8988T (cell line): ENCODE measurements around the gene PLEKHN1.

Source experiments
- DNase-seq: peaks from one replicate; pipeline ENCODE4 v3.0.0; 2011

PLEKHN1 gene, protein sequence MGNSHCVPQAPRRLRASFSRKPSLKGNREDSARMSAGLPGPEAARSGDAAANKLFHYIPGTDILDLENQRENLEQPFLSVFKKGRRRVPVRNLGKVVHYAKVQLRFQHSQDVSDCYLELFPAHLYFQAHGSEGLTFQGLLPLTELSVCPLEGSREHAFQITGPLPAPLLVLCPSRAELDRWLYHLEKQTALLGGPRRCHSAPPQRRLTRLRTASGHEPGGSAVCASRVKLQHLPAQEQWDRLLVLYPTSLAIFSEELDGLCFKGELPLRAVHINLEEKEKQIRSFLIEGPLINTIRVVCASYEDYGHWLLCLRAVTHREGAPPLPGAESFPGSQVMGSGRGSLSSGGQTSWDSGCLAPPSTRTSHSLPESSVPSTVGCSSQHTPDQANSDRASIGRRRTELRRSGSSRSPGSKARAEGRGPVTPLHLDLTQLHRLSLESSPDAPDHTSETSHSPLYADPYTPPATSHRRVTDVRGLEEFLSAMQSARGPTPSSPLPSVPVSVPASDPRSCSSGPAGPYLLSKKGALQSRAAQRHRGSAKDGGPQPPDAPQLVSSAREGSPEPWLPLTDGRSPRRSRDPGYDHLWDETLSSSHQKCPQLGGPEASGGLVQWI

DNA sequence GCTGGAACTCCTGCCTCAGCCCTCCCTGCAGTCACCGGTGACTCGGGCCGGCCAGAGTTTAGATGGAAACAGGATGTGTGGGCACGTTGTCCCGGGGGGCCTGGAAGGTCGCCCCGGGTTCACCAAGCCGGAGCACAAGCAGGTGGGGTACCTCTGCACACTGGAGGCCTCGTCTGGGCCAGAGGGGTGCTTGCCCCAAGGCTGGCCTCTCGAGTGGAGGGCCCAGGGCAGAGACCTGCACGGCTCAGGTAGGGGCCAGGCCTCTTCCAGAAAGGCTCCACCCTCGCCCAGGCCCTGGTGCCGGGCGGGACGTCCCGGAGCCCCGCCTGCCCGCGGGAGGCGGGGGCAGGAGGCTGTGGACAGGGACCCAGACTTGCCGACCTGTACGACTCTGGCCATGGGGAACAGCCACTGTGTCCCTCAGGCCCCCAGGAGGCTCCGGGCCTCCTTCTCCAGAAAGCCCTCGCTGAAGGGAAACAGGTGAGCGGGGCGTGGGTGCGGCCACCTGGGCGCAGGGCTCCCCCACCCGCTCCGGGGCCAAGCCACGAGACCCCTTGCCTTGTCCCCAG, at the start of gene PLEKHN1:
Gene PLEKHN1, plus strand, starts transcription at position 348 of the 569 bp plus-strand sequence. Its CDS starts 50 bp downstream, at position 398.
- DNase-seq: peak; percentile 92

DNA sequence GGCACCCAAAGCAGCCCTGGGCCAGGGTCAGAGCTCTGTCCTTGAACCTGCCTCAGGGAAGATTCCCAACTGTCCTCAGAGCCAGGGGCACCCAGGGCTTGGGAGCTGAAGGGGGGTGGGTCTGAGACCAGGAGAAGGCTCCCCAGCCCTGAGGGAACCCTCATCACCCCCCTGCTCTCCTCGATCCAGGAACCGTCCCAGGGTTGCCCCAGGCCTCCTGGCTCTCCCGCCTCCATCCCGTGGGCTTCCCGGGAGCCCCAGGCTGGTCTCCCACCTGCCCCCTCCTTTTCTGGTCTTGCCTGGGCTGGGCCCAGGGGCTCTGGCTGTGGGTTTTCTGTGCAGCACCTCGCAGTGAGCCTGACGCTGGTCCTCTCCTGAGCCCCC, 49.2 kb upstream of the PLEKHN1 start:
- DNase-seq: no peak

DNA sequence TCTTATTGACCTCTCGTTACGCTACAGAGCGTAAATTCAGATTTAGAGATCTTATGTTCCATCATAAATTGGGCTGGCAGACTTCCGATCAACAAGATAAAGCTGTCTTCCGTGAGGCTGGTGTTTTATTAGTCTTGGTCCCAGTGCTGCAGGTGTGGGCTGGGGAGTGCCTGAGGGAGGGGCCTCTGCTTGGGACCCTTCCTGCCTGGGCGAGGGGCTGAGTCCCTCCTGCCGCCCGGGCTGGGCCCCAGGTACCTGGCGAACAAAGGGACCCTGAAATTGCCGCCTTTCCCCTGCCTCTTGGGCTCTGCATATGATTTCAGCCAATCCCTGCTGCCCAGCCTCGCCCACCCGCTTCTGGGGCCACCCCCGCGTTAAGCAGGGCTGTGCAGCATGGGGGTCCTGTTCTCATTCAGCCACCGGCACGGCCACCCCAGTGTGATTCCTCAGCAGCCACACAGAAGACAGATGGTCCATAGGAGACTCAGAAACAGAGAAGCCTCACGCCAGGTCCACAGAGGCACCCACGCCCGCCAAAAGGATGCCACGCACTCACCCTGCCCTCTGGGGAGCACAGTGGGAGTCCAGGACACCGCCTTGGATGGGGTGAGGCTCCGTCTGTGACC, 48.7 kb upstream of the PLEKHN1 start:
- no peak for DNase-seq

DNA sequence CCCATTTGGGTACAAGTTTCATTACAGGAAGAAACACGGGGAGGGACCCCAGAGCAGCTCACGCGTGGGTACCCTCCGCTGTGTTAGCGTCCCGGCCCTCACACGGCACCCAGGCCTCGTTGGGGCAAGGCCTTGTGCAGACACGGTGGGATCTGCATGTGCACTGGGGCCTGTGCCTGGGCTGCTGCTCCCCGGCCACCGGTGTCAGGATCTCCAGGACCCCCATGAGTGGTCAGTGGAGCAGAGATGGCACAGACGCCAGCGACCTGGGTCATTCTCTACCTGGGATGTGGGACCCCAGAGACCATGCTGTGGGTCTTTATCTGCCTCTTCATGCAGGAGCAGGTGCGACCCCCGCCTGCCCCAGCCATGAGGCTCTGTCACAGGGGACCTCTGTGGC, 47.9 kb upstream of the PLEKHN1 start:
- no peak for DNase-seq

DNA sequence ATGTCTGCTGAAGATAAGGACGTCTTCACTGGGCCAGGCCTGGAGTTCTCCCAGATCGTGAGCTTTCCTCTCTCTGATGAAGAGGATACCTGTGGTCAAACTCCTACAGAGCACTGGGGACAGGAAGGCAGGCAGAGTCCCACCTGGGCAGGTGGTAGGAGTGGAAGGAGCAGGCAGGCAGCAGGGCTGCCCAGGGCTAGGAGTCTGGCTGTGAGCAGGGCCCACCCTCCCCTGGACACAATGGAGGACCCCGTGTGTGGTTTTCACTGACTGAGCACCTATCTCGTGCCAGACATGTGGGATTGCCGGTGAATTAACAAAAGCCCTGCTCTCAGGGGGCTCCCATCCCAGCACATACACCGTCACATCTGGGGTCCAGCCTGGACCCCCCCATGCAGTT, 47.4 kb upstream of the PLEKHN1 start:
- DNase-seq: no peak

DNA sequence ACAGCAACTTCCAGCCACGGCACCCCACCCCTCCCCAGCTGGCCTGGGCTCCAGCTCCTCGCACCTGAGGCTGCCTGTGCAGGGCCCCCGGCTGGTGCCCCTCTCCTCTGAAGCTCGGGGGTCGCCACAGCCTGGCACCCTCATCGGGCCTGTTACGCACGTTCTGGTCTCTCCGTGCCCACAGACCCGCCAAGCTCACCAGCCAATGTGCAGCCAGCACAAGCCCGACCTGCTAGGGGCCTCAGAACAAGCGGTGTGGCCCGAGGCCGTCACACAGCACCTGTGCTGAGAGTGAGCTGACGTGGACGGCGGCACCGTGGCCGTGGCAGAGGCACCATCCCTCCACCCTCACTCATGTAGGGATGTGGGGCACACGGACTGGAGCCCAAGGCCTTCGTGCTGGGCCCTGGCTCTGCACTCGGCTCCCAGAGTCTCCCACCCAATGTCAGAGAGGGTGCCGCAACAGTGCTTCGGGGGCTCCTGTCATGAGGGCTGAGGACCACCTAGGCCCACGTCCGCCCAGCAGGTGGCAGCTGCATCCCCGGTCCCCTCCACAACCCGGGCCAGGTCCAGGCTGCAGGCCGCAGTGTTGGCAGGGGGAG, 46.9 kb upstream of the PLEKHN1 start:
- DNase-seq: no peak

DNA sequence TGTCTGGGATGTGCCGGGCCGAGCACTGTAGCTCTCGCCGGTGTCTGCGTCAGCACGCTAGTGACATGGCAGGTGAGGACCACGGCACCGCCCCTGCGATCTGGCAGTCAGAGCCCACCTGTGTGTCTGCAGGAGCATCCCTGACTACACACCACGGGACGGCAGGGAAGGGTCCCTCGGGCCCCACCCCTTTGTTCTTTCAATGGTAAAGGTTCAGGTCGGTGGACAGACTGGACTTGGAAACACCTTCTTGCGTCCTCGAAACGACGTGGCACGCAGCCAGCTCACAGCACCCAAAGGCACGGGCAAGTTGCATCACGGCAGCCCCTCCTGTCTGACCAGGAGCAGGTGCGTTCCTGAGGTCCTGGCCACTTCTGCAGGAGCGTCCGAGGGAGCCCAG, 46.3 kb upstream of the PLEKHN1 start:
- no peak for DNase-seq

DNA sequence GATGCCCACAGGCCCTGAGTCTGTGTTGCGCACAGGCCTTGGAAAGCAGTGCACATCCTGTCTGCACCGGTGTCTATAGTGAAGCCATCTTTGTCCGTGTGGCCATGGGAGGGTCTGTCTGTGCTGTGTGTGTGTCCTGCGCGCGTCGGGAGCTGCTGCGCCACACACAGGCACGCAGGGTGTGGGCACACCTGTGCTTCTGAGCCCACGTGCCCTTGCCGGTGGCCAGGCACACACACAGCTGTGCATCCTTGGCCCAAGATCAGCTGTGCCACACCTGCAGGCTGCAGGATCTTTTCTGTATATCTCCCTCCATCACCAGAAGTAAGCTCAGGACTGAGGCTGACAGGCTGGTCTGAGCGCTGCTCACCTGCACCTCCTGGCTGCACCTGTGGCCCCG, 45.8 kb upstream of the PLEKHN1 start:
- DNase-seq: no peak

DNA sequence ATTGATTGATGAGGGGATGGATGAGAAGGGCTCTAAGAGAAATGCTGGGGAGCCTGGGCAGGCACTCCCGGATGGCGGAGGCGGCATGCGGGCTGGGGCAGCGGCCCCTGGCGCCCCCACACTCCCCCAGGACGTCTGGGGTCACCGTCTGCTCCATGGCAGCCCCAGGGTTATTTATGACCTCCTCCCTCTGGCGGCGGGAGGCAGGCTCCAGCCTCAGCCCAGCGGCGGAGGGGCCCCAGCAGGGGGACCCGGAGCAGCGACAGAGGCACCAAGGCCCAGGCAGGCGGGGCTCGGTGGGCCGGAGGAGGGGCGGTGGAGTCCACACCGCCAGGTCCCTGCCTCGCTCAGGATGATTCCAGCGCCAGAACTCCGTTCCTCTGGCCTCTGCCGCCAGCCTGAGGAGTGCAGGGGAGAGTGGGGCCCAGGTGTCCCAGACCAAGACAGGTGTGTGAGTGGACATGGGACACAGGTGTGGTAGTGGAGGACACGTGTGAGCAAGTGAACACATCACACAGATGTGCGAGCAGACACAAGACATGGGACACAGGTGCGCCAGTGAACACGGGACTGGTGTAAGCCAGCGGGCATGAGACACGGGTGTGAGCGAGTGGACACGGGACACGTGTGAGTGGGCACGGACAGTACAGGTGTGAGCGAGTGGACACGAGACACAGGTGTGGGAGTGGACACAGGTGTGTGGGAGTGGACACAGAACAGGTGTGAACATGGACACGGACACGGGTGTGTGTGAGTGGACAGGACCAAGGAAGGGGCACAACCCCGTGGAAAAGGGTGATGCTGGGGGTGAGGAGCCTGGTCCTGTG, 45.1 kb upstream of the PLEKHN1 start:
- DNase-seq: peak; percentile 95

DNA sequence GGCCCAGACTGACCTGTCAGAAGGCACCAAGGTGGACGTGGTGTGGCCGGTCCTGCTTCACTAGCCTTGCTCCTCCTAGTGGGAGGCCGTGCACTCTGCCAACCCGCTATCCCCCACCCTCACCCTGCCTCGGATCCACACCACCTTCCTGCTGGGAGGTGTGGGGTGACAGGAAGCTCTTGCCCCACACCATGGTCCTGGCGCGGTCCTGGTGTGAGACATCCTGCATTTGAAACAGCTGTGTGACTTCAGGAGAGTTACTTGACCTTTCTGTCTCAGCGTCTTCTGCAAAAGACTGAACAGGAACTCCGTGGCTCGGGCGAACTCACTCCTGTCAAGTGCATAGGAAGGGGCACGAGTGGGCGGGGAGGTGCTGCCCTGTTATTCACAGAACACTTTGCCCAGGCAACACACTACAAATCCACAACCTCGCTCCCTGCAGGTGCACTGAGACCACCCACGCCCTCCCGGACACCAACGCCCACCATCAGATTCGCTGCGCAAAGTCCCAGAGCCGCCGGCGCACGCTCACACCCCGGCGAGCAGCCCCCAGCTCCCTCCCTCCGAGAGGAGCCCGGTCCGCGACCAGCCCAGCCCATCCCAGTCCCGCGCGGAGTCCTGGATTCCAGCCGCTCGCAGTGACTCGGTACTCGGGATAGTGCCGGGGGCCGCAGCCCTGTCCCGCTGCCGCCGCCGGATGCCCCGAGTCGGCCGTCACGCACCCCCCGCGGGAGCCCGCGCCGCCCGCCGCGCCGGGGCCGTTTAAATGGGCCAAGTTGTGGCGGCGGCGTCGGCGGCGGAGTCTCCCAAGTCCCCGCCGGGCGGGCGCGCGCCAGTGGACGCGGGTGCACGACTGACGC, 42.9 kb upstream of the PLEKHN1 start, which contains the start of gene SAMD11:
Gene SAMD11, plus strand, starts transcription at position 793 of the 860 bp plus-strand sequence. CDS start 509 bp downstream, outside the sequence.
- DNase-seq: no peak

DNA sequence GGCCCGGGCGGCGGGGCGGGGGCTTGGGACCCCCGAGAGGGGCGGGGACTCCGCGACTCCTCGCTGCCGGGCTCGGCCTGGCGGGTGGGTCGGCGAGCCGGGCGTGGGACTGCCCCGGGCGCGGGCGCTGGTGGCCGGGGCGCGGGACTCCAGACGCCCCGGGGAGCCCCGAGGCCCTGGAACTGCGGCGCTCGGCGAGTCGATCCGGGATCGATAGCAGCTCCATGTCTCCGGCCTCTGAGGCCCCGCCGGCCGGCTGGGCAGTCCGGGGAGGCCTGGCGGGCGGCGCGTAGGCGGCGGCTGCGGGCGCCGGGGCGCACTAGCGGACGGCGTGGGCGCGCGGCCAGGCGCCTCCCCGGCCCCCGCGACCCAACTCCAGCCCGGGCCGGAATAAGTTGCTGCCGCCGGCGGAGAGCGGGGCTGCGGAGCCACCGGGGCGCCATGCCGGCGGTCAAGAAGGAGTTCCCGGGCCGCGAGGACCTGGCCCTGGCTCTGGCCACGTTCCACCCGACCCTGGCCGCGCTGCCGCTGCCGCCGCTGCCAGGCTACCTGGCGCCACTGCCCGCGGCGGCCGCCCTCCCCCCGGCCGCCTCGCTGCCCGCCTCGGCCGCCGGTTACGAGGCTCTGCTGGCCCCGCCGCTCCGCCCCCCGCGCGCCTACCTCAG, 42.2 kb upstream of the PLEKHN1 start:
- DNase-seq: no peak

DNA sequence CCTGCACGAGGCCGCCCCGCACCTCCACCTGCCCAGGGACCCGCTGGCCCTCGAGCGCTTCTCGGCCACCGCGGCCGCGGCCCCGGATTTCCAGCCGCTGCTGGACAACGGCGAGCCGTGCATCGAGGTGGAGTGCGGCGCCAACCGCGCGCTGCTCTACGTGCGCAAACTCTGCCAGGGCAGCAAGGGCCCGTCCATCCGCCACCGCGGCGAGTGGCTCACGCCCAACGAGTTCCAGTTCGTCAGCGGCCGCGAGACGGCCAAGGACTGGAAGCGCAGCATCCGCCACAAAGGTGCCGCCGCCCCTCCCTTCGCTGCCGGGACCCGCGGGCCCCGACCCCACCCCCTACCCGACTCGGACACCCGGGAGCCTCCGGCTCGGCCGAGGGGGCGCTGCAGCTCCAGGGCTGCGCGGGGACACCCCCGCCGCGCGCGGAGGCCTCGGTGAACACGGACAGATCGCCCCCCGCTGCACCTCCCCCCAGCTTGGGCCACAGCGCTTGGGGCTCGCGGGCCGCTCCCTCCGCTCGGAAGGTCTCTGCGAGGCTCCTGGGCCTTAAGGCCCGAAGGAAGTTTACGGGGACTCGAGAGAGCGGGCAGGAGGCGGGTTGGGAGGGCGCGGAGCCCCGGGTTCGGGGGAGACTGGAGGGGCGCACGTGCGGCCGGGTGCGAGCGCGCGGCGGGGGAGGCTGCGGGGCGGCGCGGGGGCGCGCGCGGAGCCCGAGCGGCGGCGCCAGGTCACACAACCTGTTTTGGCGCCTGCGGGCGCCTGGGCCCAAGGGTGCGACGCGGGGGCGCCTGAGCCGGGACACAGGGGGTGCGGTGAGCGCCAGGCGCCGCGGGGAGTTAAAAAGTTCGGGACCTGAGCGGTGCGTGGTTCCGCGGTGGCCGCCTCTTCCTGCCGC, 41.4 kb upstream of the PLEKHN1 start:
- DNase-seq: no peak

DNA sequence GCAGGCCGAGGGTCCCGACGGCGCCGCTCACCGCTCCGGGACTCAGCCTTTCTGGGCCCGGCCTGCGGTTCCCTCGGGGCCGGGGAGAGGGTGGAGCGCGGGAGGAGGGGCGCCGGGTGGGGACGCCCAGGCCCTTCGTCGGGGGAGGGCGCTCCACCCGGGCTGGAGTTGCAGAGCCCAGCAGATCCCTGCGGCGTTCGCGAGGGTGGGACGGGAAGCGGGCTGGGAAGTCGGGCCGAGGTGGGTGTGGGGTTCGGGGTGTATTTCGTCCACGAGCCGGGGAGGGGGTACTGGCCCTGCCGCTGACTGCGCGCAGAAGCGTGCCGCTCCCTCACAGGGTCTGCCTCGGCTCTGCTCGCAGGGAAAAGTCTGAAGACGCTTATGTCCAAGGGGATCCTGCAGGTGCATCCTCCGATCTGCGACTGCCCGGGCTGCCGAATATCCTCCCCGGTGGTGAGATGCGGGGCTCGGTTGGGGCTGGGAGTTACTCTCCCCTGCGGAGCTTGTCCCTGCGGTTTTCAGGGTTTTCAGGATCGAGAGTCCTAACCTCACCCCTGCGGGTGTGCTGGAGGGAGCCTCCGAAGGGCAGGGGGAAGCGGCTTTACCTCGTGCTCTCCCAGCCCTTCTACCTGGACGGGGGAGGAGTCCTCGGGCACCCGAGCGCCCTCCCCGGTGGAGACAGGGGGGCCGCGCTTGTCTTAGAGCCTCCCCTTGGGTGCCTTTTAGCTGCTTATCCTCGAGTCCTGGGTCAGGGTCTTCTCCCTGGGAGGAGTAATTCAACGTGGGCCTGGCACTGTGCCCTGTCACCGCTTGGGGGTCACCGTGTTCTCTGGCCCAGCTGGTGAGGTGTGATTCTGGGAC, 40.5 kb upstream of the PLEKHN1 start:
- no peak for DNase-seq

DNA sequence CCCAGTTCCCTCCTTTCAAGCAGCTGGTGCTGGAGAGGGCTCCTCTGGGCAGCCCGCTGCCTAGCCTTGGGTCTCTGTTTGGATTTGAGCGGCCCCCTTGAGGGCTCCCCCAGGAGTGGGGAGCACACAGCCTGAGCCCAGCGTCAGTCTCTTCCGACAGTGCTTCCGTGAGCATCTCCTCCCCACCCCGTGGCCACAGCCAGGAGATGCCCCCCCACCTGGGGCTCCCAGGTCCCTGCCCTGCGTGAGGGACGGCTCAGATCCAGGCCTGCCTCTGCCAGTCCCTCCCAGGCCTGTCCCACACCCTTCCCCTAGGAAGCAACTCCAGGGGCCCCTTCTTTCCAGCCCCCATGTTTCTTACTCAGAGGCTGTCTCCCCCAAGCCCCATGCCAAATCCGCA, 39.0 kb upstream of the PLEKHN1 start:
- no peak for DNase-seq

DNA sequence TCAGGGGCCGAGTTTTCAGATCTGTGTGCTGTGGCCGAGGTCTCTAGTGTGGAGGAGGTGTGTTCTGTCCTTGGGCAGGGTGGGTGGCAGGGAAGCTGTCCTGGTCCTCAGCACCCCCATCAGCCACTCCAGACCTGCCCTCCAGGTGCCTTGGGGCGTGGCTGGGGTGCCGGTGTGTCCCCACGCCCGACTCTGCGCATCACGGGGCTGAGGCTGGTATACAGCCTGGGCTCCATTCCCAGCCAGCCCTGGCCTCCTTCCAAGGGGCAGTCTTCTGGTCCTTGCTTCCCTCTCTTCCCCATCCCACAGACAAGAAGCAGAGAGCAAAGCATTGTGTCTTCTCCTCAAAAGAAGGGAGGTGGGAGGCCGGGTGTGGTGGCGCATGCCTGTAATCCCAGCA, 38.5 kb upstream of the PLEKHN1 start:
- no peak for DNase-seq

DNA sequence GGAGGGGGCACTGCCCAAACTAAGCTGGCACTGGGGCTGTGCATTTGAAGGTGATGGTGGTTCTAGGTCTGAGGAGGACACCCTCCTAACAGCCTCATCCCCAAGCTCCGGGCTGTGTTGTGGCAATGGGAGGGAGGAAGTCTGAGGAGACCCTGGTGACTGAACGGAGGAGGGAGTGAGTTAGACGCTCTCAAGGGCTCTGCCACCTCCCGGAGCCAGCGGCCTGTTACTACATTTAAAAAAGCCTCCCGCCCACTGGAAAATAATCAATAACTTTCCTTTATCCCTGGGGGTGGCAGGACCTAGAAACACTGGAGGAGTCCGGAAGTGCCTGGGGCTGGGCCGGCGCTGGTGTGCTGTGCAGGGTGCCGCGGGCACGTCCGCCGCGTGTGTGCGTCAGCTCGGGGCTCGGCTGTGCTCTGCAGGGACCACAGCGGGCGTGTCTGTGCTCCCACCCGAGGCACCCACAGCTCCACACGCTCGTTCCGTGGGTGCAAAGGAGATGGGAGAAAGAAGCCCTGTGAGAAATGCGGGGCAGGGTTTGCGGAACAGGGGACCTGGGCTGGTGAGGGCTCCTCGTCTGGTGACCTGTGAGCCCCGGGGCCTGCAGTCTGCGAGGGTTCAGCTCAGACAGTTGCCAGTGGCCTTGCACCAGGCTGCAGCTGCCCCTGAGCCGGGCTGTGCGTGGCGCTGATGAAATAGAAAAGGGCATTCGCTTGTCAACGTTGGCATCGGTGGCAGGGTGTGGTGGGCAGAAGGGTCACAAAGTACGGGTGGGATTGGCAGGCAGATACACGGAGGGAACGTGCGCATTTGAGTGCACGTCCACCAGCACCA, 37.2 kb upstream of the PLEKHN1 start:
- no peak for DNase-seq
